GM20000 (cell line): ENCODE measurements around the gene ZNF79.
A peak's percentile ranks its signal among the peaks of the same experiment; 100 is the strongest.

Experiments used
- DNase-seq: peaks from one replicate; pipeline ENCODE4 v3.0.0; 2012; ENCODE audit warnings: low spot score
- CTCF ChIP-seq: IDR thresholded peaks from 2 replicates; pipeline ENCODE4 v1.5.1; 2012; ENCODE audit warnings: mild to moderate bottlenecking, control low read depth; ENCODE audit errors: extremely low read depth, missing control alignments

ZNF79 gene

GRCh38 chr9:127388037-127388855 lies 35.9 kb upstream of the ZNF79 start:
- TF ChIP-seq CTCF: no peak
- peak; percentile 62 for DNase-seq

- no peak for TF ChIP-seq CTCF
- no peak for DNase-seq
These were observed 35.3 kb upstream of the ZNF79 start for GRCh38 chr9:127388856-127389238.

GRCh38 chr9:127389381-127390247 lies 34.6 kb upstream of the ZNF79 start:
- no peak for TF ChIP-seq CTCF
- no peak for DNase-seq

GRCh38 chr9:127390248-127390545 lies 34.0 kb upstream of the ZNF79 start:
- no peak for TF ChIP-seq CTCF
- DNase-seq: no peak

DNA sequence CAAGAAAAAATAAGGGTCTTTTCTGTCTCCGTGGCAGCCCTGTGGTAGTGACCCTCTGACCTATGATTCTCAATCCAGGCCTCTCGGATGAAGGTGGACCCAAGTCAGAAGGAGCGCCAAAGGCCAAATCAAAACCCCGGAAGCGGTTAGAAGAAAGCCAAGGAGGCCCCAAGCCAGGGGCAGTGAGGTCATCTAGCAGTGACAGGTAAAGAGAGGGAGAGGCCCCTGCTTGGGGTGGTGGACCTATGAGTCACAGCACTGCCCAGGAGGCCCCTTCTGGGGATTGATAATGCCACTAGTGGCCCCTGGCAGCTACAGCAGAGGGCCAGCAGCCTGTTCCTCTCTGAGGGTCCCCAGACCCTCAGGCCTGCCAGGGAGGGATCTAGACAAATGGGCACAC lies 33.6 kb upstream of the ZNF79 start:
- no peak for TF ChIP-seq CTCF
- DNase-seq: no peak

DNA sequence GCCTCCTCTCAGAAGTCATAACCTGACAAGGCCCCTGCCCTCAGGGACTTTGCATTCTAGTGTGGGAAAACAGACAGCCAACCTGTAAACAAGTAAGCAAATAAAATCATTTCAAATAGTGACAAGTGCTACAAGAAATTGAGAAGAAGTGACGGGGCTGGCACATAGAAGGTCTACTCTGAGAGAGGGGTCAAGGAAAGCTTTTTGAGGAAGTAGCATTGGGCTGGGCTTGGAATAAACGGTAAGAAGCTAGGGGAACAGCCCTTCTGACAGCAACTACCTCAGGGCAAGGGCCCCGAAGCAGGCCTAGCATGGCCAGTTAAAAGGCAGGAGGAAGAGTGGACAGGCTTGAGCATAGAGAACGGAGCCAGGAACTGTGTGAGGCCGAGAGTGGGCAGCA lies 32.0 kb upstream of the ZNF79 start:
- no peak for TF ChIP-seq CTCF
- no peak for DNase-seq

DNA sequence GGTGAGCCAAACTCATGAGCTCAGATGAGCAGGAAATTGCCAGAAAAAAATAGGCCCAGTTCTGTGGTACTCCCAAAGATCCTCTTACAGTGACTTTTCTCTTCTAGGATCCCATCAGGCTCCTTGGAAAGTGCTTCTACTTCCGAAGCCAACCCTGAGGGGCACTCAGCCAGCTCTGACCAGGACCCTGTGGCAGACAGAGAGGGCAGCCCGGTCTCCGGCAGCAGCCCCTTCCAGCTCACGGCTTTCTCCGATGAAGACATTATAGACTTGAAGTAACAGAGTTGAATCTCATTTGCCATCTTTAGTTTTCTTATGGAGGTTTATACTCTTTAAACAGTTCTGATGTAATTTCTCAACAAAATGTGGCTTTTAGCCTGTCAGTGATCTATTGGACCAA lies 31.2 kb upstream of the ZNF79 start:
- no peak for DNase-seq
- TF ChIP-seq CTCF: no peak
